Measurements from ENCODE around the gene RERE.

- TF ChIP-seq TARDBP (IDR thresholded peaks at IDR 0.05) (no peak), SP1 (IDR thresholded peaks at IDR 0.05) (no peak), ELF4 (IDR thresholded peaks at IDR 0.05) (no peak), BHLHE40 (IDR thresholded peaks at IDR 0.05; ENCODE audit: borderline replicate concordance) (no peak), ZNF384 (IDR thresholded peaks at IDR 0.05) (no peak), FOXK2 (IDR thresholded peaks at IDR 0.05) (no peak)
These were observed 424.9 kb downstream of the RERE start for GRCh38 chr1:8392522-8392921.
